IPS-11a (cell line): ENCODE data around the gene LCMT2.

Experiments used
- H3K4me3 ChIP-seq: one replicate; pipeline ENCODE4 v1.5.1; 2013; ENCODE audit warnings: low read depth, low read length, control low read depth

The LCMT2 gene

GRCh38 chr15:43329960-43330779 lies at the start of gene LCMT2:
Gene LCMT2 (minus strand): TSS chr15:43330573. CDS start chr15:43330489, 84 bp downstream.
- H3K4me3 ChIP-seq: peak within 1 kb of the TSS; percentile 82

DNA sequence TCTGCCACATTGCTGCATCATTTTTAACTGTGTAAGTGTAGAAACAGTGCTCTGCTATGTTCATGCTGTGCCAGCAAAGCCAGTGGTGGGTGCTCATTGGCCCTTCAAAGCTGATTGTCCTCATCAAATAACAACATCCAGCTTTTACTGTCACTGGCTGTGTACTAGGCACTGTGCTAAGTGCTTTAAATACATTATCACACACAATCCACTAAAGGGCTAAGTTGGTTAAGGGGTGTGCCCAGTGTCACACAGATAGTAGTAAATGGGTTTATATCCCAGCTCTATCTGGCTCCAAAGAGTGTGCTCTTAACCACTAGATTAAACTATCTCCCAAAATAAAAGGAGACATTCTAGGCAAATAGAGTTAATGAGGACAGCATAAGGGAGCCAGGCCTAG lies 48.2 kb upstream of the LCMT2 start:
- no peak overlapping the region for H3K4me3 ChIP-seq

DNA sequence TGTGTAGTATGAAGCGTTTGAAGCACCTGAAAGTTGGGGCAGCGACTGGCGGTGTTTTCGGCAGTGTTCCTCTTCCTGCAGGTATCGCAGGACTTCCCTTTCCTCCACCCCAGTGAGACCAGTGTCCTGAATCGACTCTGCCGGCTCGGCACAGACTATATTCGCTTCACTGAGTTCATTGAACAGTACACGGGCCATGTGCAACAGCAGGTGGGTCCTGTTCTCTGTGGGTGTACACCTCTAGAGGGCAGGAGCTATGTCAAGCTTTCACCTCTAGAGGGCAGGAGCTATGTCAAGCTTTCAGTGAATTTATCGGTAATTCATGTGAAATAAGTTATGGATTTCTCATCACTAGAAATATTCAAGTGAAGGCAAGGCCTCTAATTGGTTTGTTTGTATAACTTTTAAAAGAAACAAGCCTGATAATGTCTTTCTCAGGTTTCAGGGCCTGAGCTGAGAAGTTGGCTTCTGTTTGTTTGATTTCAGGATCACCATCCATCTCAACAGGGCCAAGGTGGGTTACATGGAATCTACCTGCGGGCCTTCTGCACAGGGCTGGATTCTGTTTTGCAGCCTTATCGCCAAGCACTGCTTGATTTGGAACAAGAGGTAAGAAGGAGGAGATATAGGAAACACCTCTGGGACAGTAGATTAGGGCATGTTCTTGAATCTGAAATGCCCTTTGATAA lies 45.8 kb upstream of the LCMT2 start:
- H3K4me3 ChIP-seq: no peak overlapping the region

- peak within 1 kb of the TSS; percentile 91 for H3K4me3 ChIP-seq
Observed at GRCh38 chr15:43370975-43371974, 40.9 kb upstream of the LCMT2 start, which contains the start of the genes TUBGCP4 and ZSCAN29. Gene TUBGCP4 (plus strand): TSS chr15:43371101. CDS start chr15:43371355, 254 bp downstream. Gene ZSCAN29 (minus strand): TSS chr15:43371043. CDS start chr15:43369913, 1,130 bp downstream.

DNA sequence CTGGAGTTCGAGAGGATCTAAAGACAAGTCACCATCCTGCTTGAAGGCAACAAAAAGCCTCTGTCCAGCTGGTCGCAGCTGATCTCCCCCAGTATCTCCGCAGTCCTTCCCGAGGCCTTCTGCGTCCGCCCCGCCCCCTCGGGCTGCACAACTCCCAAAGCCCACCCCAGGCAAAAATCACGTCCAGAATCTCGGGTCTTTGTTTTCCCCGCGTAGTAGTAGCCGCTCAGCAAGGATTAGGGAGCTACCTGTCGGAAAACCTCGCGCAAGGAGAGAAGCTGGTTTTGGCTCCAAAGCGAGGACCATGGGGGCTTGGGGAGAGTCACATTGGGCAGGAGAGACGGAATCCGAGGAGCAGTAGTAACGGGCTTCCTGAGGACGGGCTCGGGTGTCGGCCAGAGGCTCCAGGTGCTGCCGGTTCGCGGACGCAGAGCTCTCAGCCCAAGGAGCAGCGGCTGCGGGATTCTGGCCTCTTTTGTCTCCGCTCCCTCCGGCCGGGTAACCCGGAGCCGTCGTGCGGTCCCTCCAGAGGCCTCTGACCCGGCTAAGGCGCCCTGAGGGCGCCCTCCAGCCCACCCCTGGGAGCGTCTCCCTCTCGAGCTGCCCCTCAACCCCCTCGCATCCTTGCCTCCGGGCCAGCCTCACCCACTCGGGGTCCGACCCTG lies 40.1 kb upstream of the LCMT2 start:
- peak overlapping the region; percentile 91 for H3K4me3 ChIP-seq

DNA sequence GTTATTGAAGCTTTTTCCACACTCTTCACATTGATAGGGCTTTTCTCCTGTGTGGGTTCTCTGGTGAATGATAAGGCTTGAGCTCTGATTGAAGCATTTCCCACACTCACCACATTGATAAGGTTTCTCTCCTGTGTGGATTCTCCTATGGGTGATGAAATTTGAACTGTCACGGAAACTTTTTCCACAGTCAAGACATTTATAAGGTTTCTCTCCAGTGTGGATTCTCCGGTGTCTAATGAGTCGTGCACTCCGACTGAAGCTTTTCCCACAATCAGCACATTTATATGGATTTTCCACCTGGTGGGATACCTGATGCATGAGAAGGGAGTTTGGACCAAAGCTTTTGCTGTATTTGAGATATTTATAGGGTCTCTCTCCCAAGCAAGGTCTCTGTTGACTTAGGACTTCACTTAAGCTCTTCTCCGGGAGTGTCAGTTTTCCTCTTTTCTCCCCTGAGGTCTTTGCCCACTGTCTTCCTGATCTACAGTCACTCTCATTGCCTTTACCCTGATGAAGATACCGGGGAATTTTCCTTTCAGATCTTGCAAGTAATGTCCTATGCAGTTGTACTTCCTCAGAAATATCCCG lies 31.0 kb upstream of the LCMT2 start:
- H3K4me3 ChIP-seq: no peak overlapping the region

DNA sequence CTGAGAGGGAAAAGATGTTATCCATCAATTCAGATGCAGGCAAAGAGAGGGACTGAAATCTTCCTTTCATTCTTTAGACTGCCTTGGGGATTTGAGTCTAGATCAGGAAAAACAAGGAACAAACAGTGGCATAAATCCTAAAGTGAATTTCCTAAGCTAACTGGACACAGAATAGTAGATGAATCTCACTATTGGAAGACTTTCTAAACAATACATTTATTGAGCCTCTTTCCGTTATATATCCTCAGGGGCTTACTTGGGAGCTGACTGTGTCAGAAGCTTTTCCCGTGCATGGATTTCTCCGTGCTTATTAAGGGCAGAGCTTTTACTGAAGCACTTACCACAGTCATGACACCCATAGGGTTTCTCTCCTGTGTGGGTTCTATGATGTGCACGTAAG lies 30.4 kb upstream of the LCMT2 start:
- no peak overlapping the region for H3K4me3 ChIP-seq

- H3K4me3 ChIP-seq: no peak overlapping the region
Observed at GRCh38 chr15:43352693-43353382, 22.5 kb upstream of the LCMT2 start.

GRCh38 chr15:43347114-43347513 lies 16.7 kb upstream of the LCMT2 start:
- no peak overlapping the region for H3K4me3 ChIP-seq

- H3K4me3 ChIP-seq: no peak overlapping the region
Observed at GRCh38 chr15:43346305-43346704, 15.9 kb upstream of the LCMT2 start.

- peak overlapping the region; percentile 82 for H3K4me3 ChIP-seq
Observed at GRCh38 chr15:43330780-43331087, 361 bp upstream of the LCMT2 start.

GRCh38 chr15:43329217-43329959 lies 985 bp downstream of the LCMT2 start:
- H3K4me3 ChIP-seq: peak overlapping the region; percentile 82

GRCh38 chr15:43325039-43325684 lies 5.2 kb downstream of the LCMT2 start:
- no peak overlapping the region for H3K4me3 ChIP-seq

GRCh38 chr15:43318990-43319771 lies 11.2 kb downstream of the LCMT2 start:
- H3K4me3 ChIP-seq: no peak overlapping the region

GRCh38 chr15:43317566-43318184 lies 12.7 kb downstream of the LCMT2 start:
- H3K4me3 ChIP-seq: no peak overlapping the region

DNA sequence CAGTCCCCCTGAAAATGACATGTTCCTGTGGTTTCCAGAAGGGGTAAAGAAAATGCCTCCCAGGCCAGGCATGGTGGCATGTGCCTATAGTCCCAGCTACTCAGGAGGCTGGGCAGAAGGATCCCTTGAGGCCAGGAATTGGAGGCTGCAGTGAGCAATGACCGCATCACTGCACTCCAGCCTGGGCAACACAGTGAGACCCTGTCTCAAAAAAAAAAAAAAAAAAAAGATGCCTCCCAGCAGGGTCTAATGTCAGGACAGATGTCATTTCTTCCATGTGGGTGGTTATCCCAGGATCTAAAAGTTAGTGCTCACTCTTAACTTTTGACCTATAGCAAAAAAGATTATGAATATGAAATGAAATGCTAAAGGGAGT lies 13.4 kb downstream of the LCMT2 start:
- H3K4me3 ChIP-seq: no peak overlapping the region
